GM19452 (cell line): ENCODE measurements around the gene F2RL1.
"Not testable (repeated sequence)": the region's sequence is repeated elsewhere in the genome, so short reads cannot be mapped to it uniquely, and the experiment has no call there.

ENCODE experiments used
- ATAC-seq: cut with Tn5 transposase; IDR thresholded peaks from one replicate; pipeline ENCODE4 v1.9.1; 2021; ENCODE audit not compliant: unreplicated experiment

The F2RL1 gene, protein sequence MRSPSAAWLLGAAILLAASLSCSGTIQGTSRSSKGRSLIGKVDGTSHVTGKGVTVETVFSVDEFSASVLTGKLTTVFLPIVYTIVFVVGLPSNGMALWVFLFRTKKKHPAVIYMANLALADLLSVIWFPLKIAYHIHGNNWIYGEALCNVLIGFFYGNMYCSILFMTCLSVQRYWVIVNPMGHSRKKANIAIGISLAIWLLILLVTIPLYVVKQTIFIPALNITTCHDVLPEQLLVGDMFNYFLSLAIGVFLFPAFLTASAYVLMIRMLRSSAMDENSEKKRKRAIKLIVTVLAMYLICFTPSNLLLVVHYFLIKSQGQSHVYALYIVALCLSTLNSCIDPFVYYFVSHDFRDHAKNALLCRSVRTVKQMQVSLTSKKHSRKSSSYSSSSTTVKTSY

DNA sequence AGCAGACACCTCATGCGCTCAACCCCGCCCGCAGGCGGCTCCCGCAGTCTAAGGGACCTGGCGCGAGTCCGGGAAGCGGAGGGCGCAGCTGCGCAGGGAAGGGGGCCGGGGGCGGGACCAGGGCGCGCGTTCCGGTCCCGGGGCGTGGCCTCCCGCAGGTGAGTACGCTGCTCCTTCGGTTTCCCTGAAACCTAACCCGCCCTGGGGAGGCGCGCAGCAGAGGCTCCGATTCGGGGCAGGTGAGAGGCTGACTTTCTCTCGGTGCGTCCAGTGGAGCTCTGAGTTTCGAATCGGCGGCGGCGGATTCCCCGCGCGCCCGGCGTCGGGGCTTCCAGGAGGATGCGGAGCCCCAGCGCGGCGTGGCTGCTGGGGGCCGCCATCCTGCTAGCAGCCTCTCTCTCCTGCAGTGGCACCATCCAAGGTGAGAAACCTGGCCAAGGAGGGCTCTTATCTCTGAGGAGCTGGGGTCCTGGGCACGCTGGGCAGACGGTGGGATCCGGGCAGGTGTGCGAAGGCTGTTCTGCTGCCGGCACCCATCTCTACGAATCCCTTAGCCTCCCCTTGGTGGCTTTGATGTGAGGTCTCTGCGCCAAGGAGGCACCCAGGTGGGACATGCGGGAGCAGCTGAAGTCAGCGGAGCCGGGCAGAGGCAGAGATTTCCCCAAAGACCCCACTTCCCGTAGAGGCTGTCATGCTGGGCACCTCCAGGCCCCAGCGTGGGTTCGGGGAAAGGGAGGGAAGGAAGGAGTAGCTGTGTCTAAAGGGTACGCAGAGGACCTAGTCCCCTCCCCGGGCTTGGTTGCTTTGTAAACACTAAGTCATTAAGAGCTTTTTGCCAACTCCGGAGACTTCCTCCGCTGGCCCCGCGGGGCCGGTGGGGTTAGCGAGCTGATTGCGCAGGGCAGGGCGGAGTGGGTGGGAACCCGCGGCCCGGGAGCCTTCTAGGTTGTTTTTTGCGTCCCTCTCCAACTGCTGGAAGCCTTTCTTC lies at the start of gene F2RL1:
F2RL1 (plus strand) TSS at position 187 of the 988 bp plus-strand sequence; CDS start at position 340, 153 bp downstream.
- ATAC-seq, result no peak

DNA sequence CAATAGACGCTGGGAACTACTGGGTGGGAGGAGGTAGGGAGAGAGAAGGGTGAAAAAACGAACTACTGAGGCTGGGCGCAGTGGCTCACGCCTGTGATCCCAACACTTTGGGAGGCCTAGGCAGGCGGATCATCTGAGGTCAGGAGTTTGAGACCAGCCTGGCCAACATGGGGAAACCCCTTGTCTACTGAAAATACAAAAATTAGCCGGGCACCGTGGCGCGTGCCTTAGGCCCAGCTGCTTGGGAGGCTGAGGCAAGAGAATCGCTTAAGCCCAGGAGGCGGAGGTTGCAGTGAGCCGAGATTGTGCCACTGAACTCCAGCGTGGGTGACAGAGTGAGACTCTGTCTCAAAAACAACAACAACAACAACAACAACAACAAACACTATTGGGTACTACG lies 47.8 kb upstream of the F2RL1 start:
- ATAC-seq, result not testable (repeated sequence)

DNA sequence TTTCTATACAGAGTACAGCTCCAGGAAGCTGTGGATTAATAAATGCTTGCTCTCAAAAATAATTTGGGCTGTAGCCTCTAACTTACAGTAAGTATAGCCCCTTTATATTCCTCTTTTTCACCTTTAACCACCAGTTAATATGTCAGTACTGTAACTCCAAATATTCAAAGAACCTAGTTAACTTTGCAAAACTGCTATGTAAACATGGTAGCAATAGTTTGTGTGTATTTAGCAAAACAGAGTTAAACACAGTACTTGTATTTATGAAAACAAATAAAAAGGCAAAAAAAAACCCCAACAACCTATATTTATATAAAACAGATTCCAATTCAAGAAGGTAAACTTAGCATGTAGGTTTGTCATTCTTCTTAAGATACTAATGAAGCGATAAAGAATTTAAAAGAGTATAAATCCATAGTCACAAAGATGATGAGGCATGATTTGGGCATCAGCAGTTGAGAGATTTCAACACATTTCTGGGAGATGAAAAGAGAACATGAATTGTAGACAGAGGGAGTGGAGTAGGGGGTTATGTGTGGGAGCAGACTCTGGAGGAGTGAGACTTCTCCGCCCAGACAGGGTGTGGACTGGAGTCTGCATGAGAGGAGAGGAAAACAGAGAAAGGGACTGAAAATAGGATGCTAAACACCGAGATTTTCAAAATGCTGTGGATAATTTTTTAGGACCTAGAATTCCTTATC lies 47.0 kb upstream of the F2RL1 start:
- ATAC-seq, result no peak

DNA sequence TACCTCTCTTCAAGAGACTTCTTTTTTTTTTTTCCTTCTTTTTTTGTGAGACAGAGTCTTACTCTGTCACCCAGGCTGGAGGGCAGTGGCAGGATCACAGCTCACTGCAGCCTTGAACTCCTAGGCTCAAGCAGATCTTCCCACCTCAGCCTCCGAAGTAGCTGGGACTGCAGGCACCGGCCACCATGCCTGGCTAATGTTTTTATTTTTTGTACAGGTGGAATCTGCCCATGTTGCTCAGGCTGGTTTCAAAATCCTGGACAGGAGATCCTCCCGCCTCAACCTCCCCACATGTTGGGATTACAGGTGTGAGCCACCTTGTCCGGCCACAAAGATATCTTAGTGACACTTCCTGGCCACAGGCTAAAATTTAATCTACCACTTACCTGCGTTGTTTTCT lies 42.9 kb upstream of the F2RL1 start:
- no peak for ATAC-seq

GRCh38 chr5:76776391-76776790 lies 42.4 kb upstream of the F2RL1 start:
- ATAC-seq, result no peak

GRCh38 chr5:76780616-76781015 lies 38.2 kb upstream of the F2RL1 start:
- ATAC-seq, result not testable (repeated sequence)

DNA sequence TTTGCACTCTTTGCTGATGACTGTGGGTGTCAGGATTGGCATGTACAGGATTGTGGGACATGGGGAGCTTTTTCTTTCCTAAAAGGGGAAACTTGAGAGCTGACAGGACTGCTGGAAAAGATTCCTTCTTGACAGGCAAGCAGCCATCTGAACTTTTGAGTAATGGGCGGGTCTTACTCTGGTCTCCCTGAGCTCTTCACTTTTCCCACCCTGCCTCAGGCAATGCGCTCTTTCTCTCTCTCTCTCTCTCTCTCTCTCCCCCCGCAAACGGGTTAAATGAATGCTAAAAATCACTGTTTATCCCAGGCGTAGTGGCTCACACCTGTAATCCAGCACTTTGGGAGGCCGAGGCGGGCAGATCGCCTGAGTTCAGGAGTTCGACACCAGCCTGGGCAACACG lies 37.1 kb upstream of the F2RL1 start:
- no peak for ATAC-seq

GRCh38 chr5:76782444-76782843 lies 36.4 kb upstream of the F2RL1 start:
- ATAC-seq, result no peak

DNA sequence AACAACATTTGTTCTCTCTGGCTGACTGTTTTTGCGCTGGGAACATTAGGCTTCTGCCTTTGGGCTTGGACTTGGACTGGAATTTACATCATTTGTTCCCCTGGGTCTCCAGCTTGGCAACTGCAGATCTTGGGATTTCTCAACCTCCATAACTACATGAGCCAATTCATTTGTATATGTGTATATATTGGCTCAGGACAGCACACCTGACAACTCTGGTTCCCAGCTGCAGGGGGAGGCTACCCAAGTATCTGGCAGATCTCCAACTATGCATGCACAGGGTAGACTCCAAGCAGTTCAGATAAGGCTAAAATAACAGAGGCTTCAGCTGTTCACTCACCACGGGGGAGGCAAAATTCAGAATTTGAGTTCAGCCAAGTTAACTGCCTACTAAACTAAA lies 31.6 kb upstream of the F2RL1 start:
- no peak for ATAC-seq

DNA sequence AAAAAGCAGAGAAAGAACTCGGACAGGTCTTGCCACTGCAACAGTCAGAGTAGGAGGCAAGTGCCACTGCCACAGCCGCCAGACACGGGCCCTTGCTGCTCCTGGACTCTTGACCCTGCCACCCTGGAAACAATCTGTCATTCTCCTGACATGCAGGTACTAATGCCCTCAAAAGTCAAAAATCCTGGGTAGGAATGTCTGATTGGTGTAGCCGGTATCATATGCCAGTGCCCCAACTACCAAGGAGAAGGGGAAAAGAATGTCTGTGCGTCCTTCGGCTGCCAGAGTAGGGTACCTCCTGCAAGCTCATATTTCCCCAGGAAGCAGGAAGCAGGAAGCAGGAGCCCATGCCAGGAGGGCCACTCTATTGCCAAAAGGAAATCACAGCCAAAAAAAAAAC lies 30.5 kb upstream of the F2RL1 start:
- ATAC-seq, result no peak

GRCh38 chr5:76789275-76789674 lies 29.6 kb upstream of the F2RL1 start:
- not testable (repeated sequence) for ATAC-seq

GRCh38 chr5:76789991-76790581 lies 28.7 kb upstream of the F2RL1 start:
- ATAC-seq, result no peak

DNA sequence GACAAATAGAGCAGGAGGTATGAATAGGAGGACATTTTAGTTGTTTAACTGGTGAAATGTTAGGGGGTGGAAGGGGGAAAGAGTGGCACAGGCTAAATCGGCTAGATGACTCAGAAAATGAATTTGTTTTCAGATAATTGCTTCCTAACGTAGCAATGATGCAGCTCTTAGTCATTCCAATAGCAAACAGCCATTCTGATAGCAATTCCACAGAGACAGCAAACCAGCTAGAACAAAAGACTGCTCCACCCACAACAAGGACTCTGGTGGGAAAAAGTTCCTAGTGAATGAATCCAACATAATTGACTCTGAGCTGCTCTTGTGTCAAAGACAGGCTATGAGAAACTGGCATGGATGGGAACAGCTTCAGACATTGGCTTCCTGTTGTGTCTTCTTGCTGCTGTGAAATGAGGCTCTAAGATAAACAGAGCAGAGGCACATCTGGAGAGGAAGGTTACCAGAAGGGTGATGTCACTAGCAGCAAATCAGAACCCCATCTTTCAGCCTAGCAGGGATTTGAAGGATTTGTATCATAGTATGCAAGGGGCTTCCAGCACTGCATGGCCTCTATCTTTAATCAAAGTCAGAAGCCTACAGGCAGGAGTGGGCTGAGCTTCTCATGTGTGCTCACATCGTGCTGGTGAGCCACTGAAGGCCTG lies 28.1 kb upstream of the F2RL1 start:
- no peak for ATAC-seq

DNA sequence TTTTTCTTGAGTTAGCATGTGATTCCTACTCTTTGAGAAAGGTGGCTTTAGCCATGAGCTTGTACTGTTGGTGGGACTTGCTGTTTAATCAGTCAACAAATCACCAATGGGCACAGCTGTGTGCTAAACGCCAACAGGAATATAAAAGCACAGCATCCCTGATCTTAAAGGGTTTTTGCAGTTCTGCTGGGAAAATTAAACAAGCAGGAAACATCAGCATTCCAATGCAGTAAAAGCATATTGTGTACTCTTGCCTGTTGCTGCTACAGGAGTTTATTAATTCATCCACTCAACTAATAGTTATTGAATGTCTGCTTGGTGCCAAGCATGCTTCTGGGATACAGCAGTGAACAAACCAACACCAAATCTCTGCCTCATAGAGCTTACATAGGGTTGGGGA lies 27.4 kb upstream of the F2RL1 start:
- ATAC-seq, result no peak

- no peak for ATAC-seq
Measured at GRCh38 chr5:76794871-76795270, 24.0 kb upstream of the F2RL1 start.

GRCh38 chr5:76799588-76799987 lies 19.2 kb upstream of the F2RL1 start:
- no peak for ATAC-seq

GRCh38 chr5:76800579-76800978 lies 18.3 kb upstream of the F2RL1 start:
- no peak for ATAC-seq

DNA sequence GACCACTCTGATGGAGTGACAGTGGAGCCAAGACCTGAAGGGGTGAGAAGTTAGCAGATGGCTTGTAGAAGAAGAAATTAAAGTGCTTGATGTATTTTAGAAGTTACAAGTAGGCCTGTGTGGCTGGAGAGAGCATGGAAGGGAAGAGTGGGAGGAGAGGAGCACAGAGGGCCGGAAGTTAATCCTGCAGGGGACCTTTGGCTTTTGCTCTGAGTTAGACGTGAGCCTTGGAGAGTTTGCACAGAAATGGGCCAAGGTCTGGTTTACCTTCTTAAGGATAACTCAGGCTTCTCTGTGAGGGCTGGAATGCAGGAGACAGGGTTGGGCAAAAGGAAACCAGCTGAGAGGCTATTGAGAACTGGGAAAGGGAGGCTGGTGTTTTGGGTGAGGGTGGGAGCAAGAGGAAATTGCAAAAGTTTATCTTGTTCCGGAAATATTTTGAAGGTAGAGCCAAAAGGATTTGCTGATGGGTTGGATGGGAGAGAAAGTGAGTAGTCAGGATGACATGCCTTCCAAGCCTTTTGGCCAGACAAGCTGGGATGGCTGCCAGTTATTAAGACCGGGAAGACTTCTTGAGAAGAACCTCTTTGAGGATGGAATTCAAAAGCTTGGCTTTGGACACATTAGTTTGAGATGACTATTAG lies 17.5 kb upstream of the F2RL1 start:
- ATAC-seq, result no peak

DNA sequence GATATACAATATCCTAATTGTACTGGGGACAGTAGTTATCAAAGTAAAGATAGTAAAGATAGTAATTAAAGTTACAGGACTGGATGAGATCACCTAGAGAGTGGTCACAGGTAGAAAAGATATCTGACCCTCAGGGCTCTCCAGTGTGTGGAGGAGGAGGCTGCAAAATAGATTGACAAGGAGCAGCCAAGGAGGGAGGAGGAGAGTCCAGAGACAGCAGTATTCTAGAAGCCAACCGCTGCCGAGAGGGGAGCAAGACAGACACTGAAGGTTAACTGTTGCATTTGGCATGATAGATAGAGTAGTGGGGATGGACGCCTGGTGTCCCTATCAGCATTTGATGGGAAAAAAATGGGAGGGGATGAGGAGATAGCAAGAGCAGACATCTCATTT lies 17.0 kb upstream of the F2RL1 start:
- no peak for ATAC-seq

DNA sequence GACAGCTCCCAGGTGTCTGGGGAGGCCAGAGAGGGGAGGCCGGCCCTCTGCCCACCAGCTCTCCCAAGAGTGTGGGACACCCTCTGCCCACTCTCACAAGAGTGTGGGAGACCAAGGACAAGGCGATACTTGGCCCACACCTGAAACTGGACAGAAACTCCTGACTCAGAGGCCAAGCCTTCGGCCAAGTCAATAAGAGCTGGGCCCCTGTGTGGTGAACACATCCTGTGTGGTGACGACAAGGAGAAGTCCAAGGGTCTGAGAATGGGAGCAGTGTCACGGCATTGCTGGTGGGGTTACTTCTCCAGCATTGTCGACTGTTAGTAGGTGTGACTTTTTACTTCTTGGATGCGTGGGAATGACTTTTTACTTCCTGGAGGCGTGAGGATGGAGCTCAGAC lies 14.6 kb upstream of the F2RL1 start:
- ATAC-seq, result no peak
